ENCODE data around the gene PTGES.

The PTGES gene

GRCh38 chr9:129732946-129733631 lies 19.8 kb downstream of the PTGES start:
- WGBS (ENCODE audit: extremely low coverage, insufficient coverage, insufficient read length): no CpG with 5 or more reads among the region's 23 CpGs
- no peak overlapping the region for H4K8ac ChIP-seq (ENCODE audit: low read depth, low read length)
- H4K12ac ChIP-seq (ENCODE audit: low read depth, low read length): no peak overlapping the region
- peaks cover 3% of the 10 kb centered on the region in 2 experiments for H3K4me1 ChIP-seq (ENCODE audit: control insufficient read depth in 1 of 2, insufficient read depth in 2 of 2, low read length in 2 of 2)
- no peak overlapping the region for H3K18ac ChIP-seq (ENCODE audit: low read length)
- no peaks in the 10 kb centered on the region for H3K79me2 ChIP-seq (ENCODE audit: control insufficient read depth, insufficient read depth, low read length, poor library complexity)
- H3K27ac ChIP-seq (ENCODE audit: low read depth, low read length): no peak overlapping the region
- no peak overlapping the region for H3K4me3 ChIP-seq (ENCODE audit: low read depth, low read length)
- H3K9me3 ChIP-seq (ENCODE audit: insufficient read depth, low read depth, low read length): no peaks in the 10 kb centered on the region
- no peak for DNase-seq
- H3K14ac ChIP-seq (ENCODE audit: low read length): no peak overlapping the region
- H2BK5ac ChIP-seq (ENCODE audit: low read depth, low read length, poor library complexity): no peak overlapping the region
- no peak overlapping the region for H2BK12ac ChIP-seq (ENCODE audit: low read length)
- no peak overlapping the region for H2BK120ac ChIP-seq (ENCODE audit: insufficient read depth, low read length, poor library complexity)
- no peak overlapping the region for H4K91ac ChIP-seq (ENCODE audit: low read depth, low read length)
- no peak overlapping the region for H3K4ac ChIP-seq (ENCODE audit: low read depth, low read length)
- H3K23ac ChIP-seq (ENCODE audit: low read length): no peak overlapping the region
- no peaks in the 10 kb centered on the region for H3K36me3 ChIP-seq (ENCODE audit: control insufficient read depth in 1 of 2, insufficient read depth in 2 of 2, low read length in 2 of 2)
- no peak overlapping the region for H2AK5ac ChIP-seq (ENCODE audit: low read length)
- no peaks in the 10 kb centered on the region for H3K27me3 ChIP-seq (ENCODE audit: insufficient read depth, low read length)
- H2AFZ ChIP-seq (ENCODE audit: insufficient read depth, low read length, poor library complexity): no peak overlapping the region
- no peak overlapping the region for H3K9ac ChIP-seq (ENCODE audit: low read length)
- no peak overlapping the region for H3K4me2 ChIP-seq (ENCODE audit: low read length)
- H3K79me1 ChIP-seq (ENCODE audit: low read length): peaks cover 5% of the 10 kb centered on the region

- Histone ChIP-seq H3K9ac (ENCODE audit: low read length) (no peak overlapping the region), H3K4me3 (ENCODE audit: low read depth, low read length) (no peak overlapping the region), H3K27me3 (ENCODE audit: insufficient read depth, low read length) (no peaks in the 10 kb centered on the region), H2BK12ac (ENCODE audit: low read length) (no peak overlapping the region), H2BK5ac (ENCODE audit: low read depth, low read length, poor library complexity) (no peak overlapping the region), H4K8ac (ENCODE audit: low read depth, low read length) (no peak overlapping the region), H3K4me1 (ENCODE audit: control insufficient read depth in 1 of 2, insufficient read depth in 2 of 2, low read length in 2 of 2) (no peaks in the 10 kb centered on the region), H3K23ac (ENCODE audit: low read length) (no peak overlapping the region), H2AK5ac (ENCODE audit: low read length) (no peak overlapping the region), H3K79me1 (ENCODE audit: low read length) (no peaks in the 10 kb centered on the region), H4K12ac (ENCODE audit: low read depth, low read length) (no peak overlapping the region), H3K9me3 (ENCODE audit: insufficient read depth, low read depth, low read length) (no peaks in the 10 kb centered on the region), H2BK120ac (ENCODE audit: insufficient read depth, low read length, poor library complexity) (no peak overlapping the region), H3K36me3 (ENCODE audit: control insufficient read depth in 1 of 2, insufficient read depth in 2 of 2, low read length in 2 of 2) (no peaks in the 10 kb centered on the region), H2AFZ (ENCODE audit: insufficient read depth, low read length, poor library complexity) (no peak overlapping the region), H3K27ac (ENCODE audit: low read depth, low read length) (no peak overlapping the region), H3K4me2 (ENCODE audit: low read length) (no peak overlapping the region), H3K79me2 (ENCODE audit: control insufficient read depth, insufficient read depth, low read length, poor library complexity) (no peaks in the 10 kb centered on the region), H3K4ac (ENCODE audit: low read depth, low read length) (no peak overlapping the region), H3K14ac (ENCODE audit: low read length) (no peak overlapping the region), H4K91ac (ENCODE audit: low read depth, low read length) (no peak overlapping the region), H3K18ac (ENCODE audit: low read length) (no peak overlapping the region)
- no CpG with 5 or more reads among the region's 10 CpGs for WGBS (ENCODE audit: extremely low coverage, insufficient coverage, insufficient read length)
- no peak for DNase-seq
These were observed 20.7 kb downstream of the PTGES start for GRCh38 chr9:129732100-129732499.

GRCh38 chr9:129731477-129732085 lies 21.3 kb downstream of the PTGES start:
- Histone ChIP-seq H2BK12ac (ENCODE audit: low read length) (no peak overlapping the region), H3K9me3 (ENCODE audit: insufficient read depth, low read depth, low read length) (no peaks in the 10 kb centered on the region), H3K27ac (ENCODE audit: low read depth, low read length) (no peak overlapping the region), H3K4me1 (ENCODE audit: control insufficient read depth in 1 of 2, insufficient read depth in 2 of 2, low read length in 2 of 2) (no peaks in the 10 kb centered on the region), H2AFZ (ENCODE audit: insufficient read depth, low read length, poor library complexity) (no peak overlapping the region), H2BK5ac (ENCODE audit: low read depth, low read length, poor library complexity) (no peak overlapping the region), H3K27me3 (ENCODE audit: insufficient read depth, low read length) (no peaks in the 10 kb centered on the region), H4K91ac (ENCODE audit: low read depth, low read length) (no peak overlapping the region), H3K79me1 (ENCODE audit: low read length) (no peaks in the 10 kb centered on the region), H2BK120ac (ENCODE audit: insufficient read depth, low read length, poor library complexity) (no peak overlapping the region), H3K4me2 (ENCODE audit: low read length) (no peak overlapping the region), H3K4me3 (ENCODE audit: low read depth, low read length) (no peak overlapping the region), H3K79me2 (ENCODE audit: control insufficient read depth, insufficient read depth, low read length, poor library complexity) (no peaks in the 10 kb centered on the region), H3K14ac (ENCODE audit: low read length) (no peak overlapping the region), H3K4ac (ENCODE audit: low read depth, low read length) (no peak overlapping the region), H3K18ac (ENCODE audit: low read length) (no peak overlapping the region), H4K12ac (ENCODE audit: low read depth, low read length) (no peak overlapping the region), H3K9ac (ENCODE audit: low read length) (no peak overlapping the region), H3K23ac (ENCODE audit: low read length) (no peak overlapping the region), H3K36me3 (ENCODE audit: control insufficient read depth in 1 of 2, insufficient read depth in 2 of 2, low read length in 2 of 2) (no peaks in the 10 kb centered on the region), H2AK5ac (ENCODE audit: low read length) (no peak overlapping the region), H4K8ac (ENCODE audit: low read depth, low read length) (no peak overlapping the region)
- no CpG with 5 or more reads among the region's 6 CpGs for WGBS (ENCODE audit: extremely low coverage, insufficient coverage, insufficient read length)
- DNase-seq: no peak

DNA sequence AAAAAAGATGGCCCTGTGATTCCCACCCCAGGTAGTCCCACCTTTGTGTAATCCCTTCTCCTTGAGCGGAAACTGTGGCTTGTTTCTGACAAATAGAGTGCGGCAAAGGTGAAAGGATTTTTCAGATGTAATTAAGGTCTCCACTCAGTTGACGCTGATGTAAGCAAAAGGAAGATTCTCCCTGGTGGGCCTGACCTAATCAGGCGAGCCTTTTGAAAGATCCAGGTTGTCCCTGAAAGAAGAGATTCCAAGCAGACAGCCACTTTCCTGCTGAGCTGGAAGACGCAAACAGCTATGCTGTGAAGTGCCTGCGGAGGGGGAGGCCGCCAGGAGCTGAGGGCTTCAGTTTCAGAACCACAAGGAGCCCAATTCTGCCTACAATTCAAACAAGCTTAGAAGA lies 24.1 kb downstream of the PTGES start:
- Histone ChIP-seq H3K9ac (ENCODE audit: low read length) (no peak overlapping the region), H3K4ac (ENCODE audit: low read depth, low read length) (no peak overlapping the region), H3K4me3 (ENCODE audit: low read depth, low read length) (no peak overlapping the region), H3K14ac (ENCODE audit: low read length) (no peak overlapping the region), H3K18ac (ENCODE audit: low read length) (no peak overlapping the region), H3K36me3 (ENCODE audit: control insufficient read depth in 1 of 2, insufficient read depth in 2 of 2, low read length in 2 of 2) (no peaks in the 10 kb centered on the region), H2AFZ (ENCODE audit: insufficient read depth, low read length, poor library complexity) (no peak overlapping the region), H2AK5ac (ENCODE audit: low read length) (no peak overlapping the region), H4K8ac (ENCODE audit: low read depth, low read length) (no peak overlapping the region), H2BK5ac (ENCODE audit: low read depth, low read length, poor library complexity) (no peak overlapping the region), H3K4me1 (ENCODE audit: control insufficient read depth in 1 of 2, insufficient read depth in 2 of 2, low read length in 2 of 2) (no peaks in the 10 kb centered on the region), H3K27ac (ENCODE audit: low read depth, low read length) (no peak overlapping the region), H3K9me3 (ENCODE audit: insufficient read depth, low read depth, low read length) (no peaks in the 10 kb centered on the region), H3K4me2 (ENCODE audit: low read length) (no peak overlapping the region), H4K91ac (ENCODE audit: low read depth, low read length) (no peak overlapping the region), H3K79me1 (ENCODE audit: low read length) (no peaks in the 10 kb centered on the region), H3K79me2 (ENCODE audit: control insufficient read depth, insufficient read depth, low read length, poor library complexity) (no peaks in the 10 kb centered on the region), H3K27me3 (ENCODE audit: insufficient read depth, low read length) (no peaks in the 10 kb centered on the region), H2BK12ac (ENCODE audit: low read length) (no peak overlapping the region), H4K12ac (ENCODE audit: low read depth, low read length) (no peak overlapping the region), H3K23ac (ENCODE audit: low read length) (no peak overlapping the region), H2BK120ac (ENCODE audit: insufficient read depth, low read length, poor library complexity) (no peak overlapping the region)
- no CpG with 5 or more reads among the region's 7 CpGs for WGBS (ENCODE audit: extremely low coverage, insufficient coverage, insufficient read length)
- DNase-seq: no peak

Data from trophoblast cell (in vitro differentiated cells and primary cell).